PC-9 (cell line): ENCODE results near the gene FIGN.

Experiments
- CTCF ChIP-seq: fragments of 200-600 bp; sonication (generic); conservative IDR thresholded peaks from 2 replicates; pipeline ENCODE4 v1.6.1; 2017; ENCODE audit warnings: mixed run types, antibody characterized with exemption, mild to moderate bottlenecking, moderate library complexity
- EZH2 ChIP-seq: fragments of 200-600 bp; sonication (generic); IDR thresholded peaks from 2 replicates; pipeline ENCODE4 v1.8.0; 2017; ENCODE audit warnings: antibody characterized with exemption, low read depth

DNA sequence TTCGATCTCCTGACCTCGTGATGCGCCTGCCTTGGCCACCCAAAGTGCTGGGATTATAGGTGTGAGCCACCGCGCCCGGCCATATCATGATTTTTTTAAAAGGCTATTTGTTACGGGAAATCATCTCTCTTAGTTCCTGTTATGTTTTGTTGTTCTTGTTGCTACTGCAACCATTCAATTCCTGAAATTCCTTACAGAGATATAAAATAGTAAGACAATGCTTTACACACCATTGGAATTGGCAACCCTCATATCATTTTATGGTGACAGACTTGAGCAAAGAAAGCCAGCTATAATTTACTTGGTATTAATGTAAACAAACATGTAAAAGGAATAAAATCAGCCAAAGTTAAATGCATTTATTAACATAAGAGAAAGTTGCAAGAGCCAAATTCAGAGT lies 163.0 kb downstream of the FIGN start:
- TF ChIP-seq CTCF (no peak), EZH2 (no peak)
